Measurements from ENCODE around the gene SLC38A8. TPM values are rescaled to one million over a fixed set of nuclear protein-coding genes. Genes with fewer than 3 reads are reported as not detected.

The SLC38A8 gene
- total RNA-seq, 3 donors from 2014 or later = not detected

GRCh38 chr16:84054271-84054670 is 11.7 kb upstream of the SLC38A8 start:
- intact Hi-C loops (cut with DNase I, micrococcal nuclease) = no loop called here
- no peak overlapping the region for H3K4me3 ChIP-seq
- H3K36me3 ChIP-seq (ENCODE audit: low read depth) = peaks cover 25% of the 10 kb centered on the region
- ATAC-seq (no peak), DNase-seq (peak in 1 of 3 donors; percentile 35)
- TF ChIP-seq CTCF (IDR thresholded peaks at IDR 0.05) = no peak
- H3K4me1 ChIP-seq (ENCODE audit: low read depth) = no peaks in the 10 kb centered on the region
- H3K9me3 ChIP-seq = no peaks in the 10 kb centered on the region

- ATAC-seq (no peak), DNase-seq (peak in 1 of 3 donors; percentile 35)
- no peak for TF ChIP-seq CTCF (IDR thresholded peaks at IDR 0.05)
- Histone ChIP-seq H3K4me1 (ENCODE audit: low read depth) (no peaks in the 10 kb centered on the region), H3K36me3 (ENCODE audit: low read depth) (peaks cover 24% of the 10 kb centered on the region), H3K9me3 (no peaks in the 10 kb centered on the region), H3K4me3 (no peak overlapping the region)
- intact Hi-C loops (cut with DNase I, micrococcal nuclease) = no loop called here
These were observed 10.6 kb upstream of the SLC38A8 start for GRCh38 chr16:84053237-84053636.

GRCh38 chr16:84052071-84052622 is 9.6 kb upstream of the SLC38A8 start:
- DNase-seq (peak in 1 of 3 donors; percentile 22), ATAC-seq (no peak)
- TF ChIP-seq CTCF (IDR thresholded peaks at IDR 0.05) = no peak
- peaks cover 18% of the 10 kb centered on the region for H3K36me3 ChIP-seq (ENCODE audit: low read depth)
- intact Hi-C loops (cut with DNase I, micrococcal nuclease) = no loop called here
- H3K9me3 ChIP-seq = no peaks in the 10 kb centered on the region
- H3K4me3 ChIP-seq = no peak overlapping the region
- no peaks in the 10 kb centered on the region for H3K4me1 ChIP-seq (ENCODE audit: low read depth)

GRCh38 chr16:84050316-84050715 is 7.7 kb upstream of the SLC38A8 start:
- Histone ChIP-seq H3K4me3 (no peak overlapping the region), H3K9me3 (no peaks in the 10 kb centered on the region), H3K4me1 (ENCODE audit: low read depth) (no peaks in the 10 kb centered on the region), H3K36me3 (ENCODE audit: low read depth) (peaks cover 14% of the 10 kb centered on the region)
- TF ChIP-seq CTCF (IDR thresholded peaks at IDR 0.05) = no peak
- intact Hi-C loops (cut with DNase I, micrococcal nuclease) = no loop called here
- ATAC-seq (no peak), DNase-seq (peak in 1 of 3 donors; percentile 25)

GRCh38 chr16:84049403-84050060 is 6.9 kb upstream of the SLC38A8 start:
- no peak for TF ChIP-seq CTCF (IDR thresholded peaks at IDR 0.05)
- Histone ChIP-seq H3K9me3 (no peaks in the 10 kb centered on the region), H3K4me1 (ENCODE audit: low read depth) (no peaks in the 10 kb centered on the region), H3K4me3 (no peak overlapping the region), H3K36me3 (ENCODE audit: low read depth) (peaks cover 9% of the 10 kb centered on the region)
- intact Hi-C loops (cut with DNase I, micrococcal nuclease) = no loop called here
- DNase-seq (peak in 1 of 3 donors; percentile 32), ATAC-seq (no peak)
